T-helper 1 cell treated with Interleukin-12 subunit alpha and Interleukin-12 subunit beta and Interleukin-4 antibody, amounts not matched to agents 30 μg/mL and 1 μg/mL, for 36 hours (primary cell): ENCODE data around the gene KIAA0825.

Source experiments
- H3K27ac Mint-ChIP-seq: one replicate; pipeline ENCODE4 v1.8.0; 2021; ENCODE audit warnings: mild to moderate bottlenecking, mixed read lengths
- H3K27me3 Mint-ChIP-seq: one replicate; pipeline ENCODE4 v1.8.0; 2021; ENCODE audit warnings: low read depth, mixed read lengths
- H3K36me3 Mint-ChIP-seq: one replicate; pipeline ENCODE4 v1.8.0; 2021; ENCODE audit warnings: low read depth, mixed read lengths
- H3K4me1 Mint-ChIP-seq: one replicate; pipeline ENCODE4 v1.8.0; 2021; ENCODE audit warnings: low read depth, mixed read lengths
- H3K4me3 Mint-ChIP-seq: one replicate; pipeline ENCODE4 v1.8.0; 2021; ENCODE audit warnings: mild to moderate bottlenecking, moderate library complexity, mixed read lengths
- H3K9me3 Mint-ChIP-seq: one replicate; pipeline ENCODE4 v1.8.0; 2021; ENCODE audit warnings: mixed read lengths

The KIAA0825 gene

GRCh38 chr5:94240134-94240533 is 378.3 kb downstream of the KIAA0825 start:
- Mint-ChIP-seq H3K9me3 (peaks cover 3% of the 10 kb centered on the region), H3K4me3 (no peak overlapping the region), H3K27me3 (peaks cover 7% of the 10 kb centered on the region), H3K36me3 (peaks cover 1% of the 10 kb centered on the region), H3K27ac (no peak overlapping the region), H3K4me1 (no peaks in the 10 kb centered on the region)

GRCh38 chr5:94239266-94239665 is 379.1 kb downstream of the KIAA0825 start:
- H3K4me1 Mint-ChIP-seq: no peaks in the 10 kb centered on the region
- no peak overlapping the region for H3K27ac Mint-ChIP-seq
- H3K4me3 Mint-ChIP-seq: no peak overlapping the region
- peaks cover 10% of the 10 kb centered on the region for H3K27me3 Mint-ChIP-seq
- H3K36me3 Mint-ChIP-seq: peaks cover 2% of the 10 kb centered on the region
- peaks cover 7% of the 10 kb centered on the region for H3K9me3 Mint-ChIP-seq

GRCh38 chr5:94234987-94235386 is 383.4 kb downstream of the KIAA0825 start:
- no peaks in the 10 kb centered on the region for H3K4me1 Mint-ChIP-seq
- no peak overlapping the region for H3K4me3 Mint-ChIP-seq
- H3K27ac Mint-ChIP-seq: no peak overlapping the region
- H3K27me3 Mint-ChIP-seq: peaks cover 18% of the 10 kb centered on the region
- peaks cover 2% of the 10 kb centered on the region for H3K36me3 Mint-ChIP-seq
- peaks cover 7% of the 10 kb centered on the region for H3K9me3 Mint-ChIP-seq

- Mint-ChIP-seq H3K4me3 (no peak overlapping the region), H3K9me3 (peaks cover 6% of the 10 kb centered on the region), H3K27ac (no peak overlapping the region), H3K27me3 (peaks cover 13% of the 10 kb centered on the region), H3K4me1 (peaks cover 3% of the 10 kb centered on the region), H3K36me3 (peaks cover 3% of the 10 kb centered on the region)
Observed at GRCh38 chr5:94228791-94229190, 389.6 kb downstream of the KIAA0825 start.

- H3K27ac Mint-ChIP-seq: no peak overlapping the region
- H3K27me3 Mint-ChIP-seq: no peaks in the 10 kb centered on the region
- H3K4me1 Mint-ChIP-seq: peaks cover 20% of the 10 kb centered on the region
- H3K4me3 Mint-ChIP-seq: no peak overlapping the region
- peaks cover 6% of the 10 kb centered on the region for H3K9me3 Mint-ChIP-seq
- H3K36me3 Mint-ChIP-seq: peaks cover 3% of the 10 kb centered on the region
Observed at GRCh38 chr5:94223235-94223634, 395.2 kb downstream of the KIAA0825 start.

- Mint-ChIP-seq H3K4me3 (no peak overlapping the region), H3K9me3 (no peaks in the 10 kb centered on the region), H3K27ac (no peak overlapping the region), H3K4me1 (peaks cover 15% of the 10 kb centered on the region), H3K27me3 (peaks cover 3% of the 10 kb centered on the region), H3K36me3 (no peaks in the 10 kb centered on the region)
Observed at GRCh38 chr5:94218374-94218773, 400.0 kb downstream of the KIAA0825 start.

GRCh38 chr5:94217745-94218144 is 400.7 kb downstream of the KIAA0825 start:
- Mint-ChIP-seq H3K27me3 (peaks cover 3% of the 10 kb centered on the region), H3K36me3 (no peaks in the 10 kb centered on the region), H3K9me3 (no peaks in the 10 kb centered on the region), H3K4me1 (peaks cover 9% of the 10 kb centered on the region), H3K27ac (no peak overlapping the region), H3K4me3 (no peak overlapping the region)

GRCh38 chr5:94217216-94217615 is 401.2 kb downstream of the KIAA0825 start:
- no peaks in the 10 kb centered on the region for H3K36me3 Mint-ChIP-seq
- H3K4me1 Mint-ChIP-seq: peaks cover 9% of the 10 kb centered on the region
- no peaks in the 10 kb centered on the region for H3K9me3 Mint-ChIP-seq
- H3K4me3 Mint-ChIP-seq: no peak overlapping the region
- no peak overlapping the region for H3K27ac Mint-ChIP-seq
- peaks cover 3% of the 10 kb centered on the region for H3K27me3 Mint-ChIP-seq

GRCh38 chr5:94212476-94212875 is 405.9 kb downstream of the KIAA0825 start:
- H3K36me3 Mint-ChIP-seq: no peaks in the 10 kb centered on the region
- H3K4me3 Mint-ChIP-seq: no peak overlapping the region
- no peaks in the 10 kb centered on the region for H3K4me1 Mint-ChIP-seq
- H3K27ac Mint-ChIP-seq: no peak overlapping the region
- H3K27me3 Mint-ChIP-seq: peaks cover 11% of the 10 kb centered on the region
- no peaks in the 10 kb centered on the region for H3K9me3 Mint-ChIP-seq

GRCh38 chr5:94209774-94210355 is 408.5 kb downstream of the KIAA0825 start:
- Mint-ChIP-seq H3K36me3 (no peaks in the 10 kb centered on the region), H3K27ac (no peak overlapping the region), H3K4me3 (no peak overlapping the region), H3K4me1 (no peaks in the 10 kb centered on the region), H3K9me3 (no peaks in the 10 kb centered on the region), H3K27me3 (peaks cover 22% of the 10 kb centered on the region)

GRCh38 chr5:94209272-94209671 is 409.1 kb downstream of the KIAA0825 start:
- Mint-ChIP-seq H3K9me3 (no peaks in the 10 kb centered on the region), H3K27me3 (peaks cover 22% of the 10 kb centered on the region), H3K4me3 (no peak overlapping the region), H3K36me3 (no peaks in the 10 kb centered on the region), H3K4me1 (no peaks in the 10 kb centered on the region), H3K27ac (no peak overlapping the region)

- H3K4me3 Mint-ChIP-seq: no peak overlapping the region
- H3K27me3 Mint-ChIP-seq: no peaks in the 10 kb centered on the region
- no peaks in the 10 kb centered on the region for H3K36me3 Mint-ChIP-seq
- H3K4me1 Mint-ChIP-seq: no peaks in the 10 kb centered on the region
- no peaks in the 10 kb centered on the region for H3K9me3 Mint-ChIP-seq
- H3K27ac Mint-ChIP-seq: no peak overlapping the region
Observed at GRCh38 chr5:94199566-94199965, 418.8 kb downstream of the KIAA0825 start.

- Mint-ChIP-seq H3K27me3 (no peaks in the 10 kb centered on the region), H3K27ac (no peak overlapping the region), H3K4me1 (no peaks in the 10 kb centered on the region), H3K9me3 (no peaks in the 10 kb centered on the region), H3K36me3 (no peaks in the 10 kb centered on the region), H3K4me3 (no peak overlapping the region)
Observed at GRCh38 chr5:94197970-94198369, 420.4 kb downstream of the KIAA0825 start.

GRCh38 chr5:94196953-94197352 is 421.5 kb downstream of the KIAA0825 start:
- H3K9me3 Mint-ChIP-seq: no peaks in the 10 kb centered on the region
- H3K36me3 Mint-ChIP-seq: no peaks in the 10 kb centered on the region
- H3K4me1 Mint-ChIP-seq: no peaks in the 10 kb centered on the region

GRCh38 chr5:94192658-94193391 is 425.6 kb downstream of the KIAA0825 start:
- no peaks in the 10 kb centered on the region for H3K4me1 Mint-ChIP-seq
- H3K27ac Mint-ChIP-seq: no peak overlapping the region
- no peak overlapping the region for H3K4me3 Mint-ChIP-seq
- no peaks in the 10 kb centered on the region for H3K36me3 Mint-ChIP-seq
- no peaks in the 10 kb centered on the region for H3K9me3 Mint-ChIP-seq
- H3K27me3 Mint-ChIP-seq: peaks cover 6% of the 10 kb centered on the region

More at GRCh38 chr5:94196953-94197352, 421.5 kb downstream of the KIAA0825 start:
- H3K27ac Mint-ChIP-seq: no peak overlapping the region
- no peak overlapping the region for H3K4me3 Mint-ChIP-seq
- no peaks in the 10 kb centered on the region for H3K27me3 Mint-ChIP-seq
